NT2/D1 (cell line): ENCODE results near the gene ADAMTSL1.

Experiments
- SUZ12 ChIP-seq: IDR thresholded peaks from 2 replicates; pipeline ENCODE4 v1.6.1; 2011; ENCODE audit not compliant: insufficient read length, insufficient read depth; ENCODE audit errors: extremely low read depth
- YY1 ChIP-seq: IDR thresholded peaks from 2 replicates; pipeline ENCODE4 v1.6.1; 2011; ENCODE audit not compliant: insufficient read length, insufficient read depth
- ZNF274 ChIP-seq: IDR thresholded peaks from 2 replicates; pipeline ENCODE4 v1.6.1; 2011; ENCODE audit warnings: mild to moderate bottlenecking, low read depth, low read length

DNA sequence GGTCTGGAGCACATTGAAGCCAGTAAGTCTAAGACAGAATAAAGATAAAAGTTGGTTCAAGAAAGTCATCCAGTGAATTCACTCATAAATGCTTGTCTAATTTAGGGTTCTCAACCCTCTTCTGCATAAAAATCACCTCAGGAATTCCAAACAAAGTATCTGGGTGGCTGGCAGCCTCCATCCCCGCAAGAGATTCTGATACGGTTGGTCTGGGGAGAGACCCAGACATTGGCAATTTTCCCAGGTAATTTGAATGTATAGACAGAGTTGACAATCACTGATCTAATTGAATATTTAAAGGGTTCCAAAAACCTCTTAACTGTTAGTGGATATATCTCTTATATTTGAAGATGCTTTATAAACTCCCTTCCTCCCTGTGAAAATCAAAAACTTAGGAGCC lies 14.9 kb downstream of the ADAMTSL1 start:
- TF ChIP-seq YY1 (no peak), SUZ12 (no peak), ZNF274 (no peak)
